ENCODE results near the gene TTC39B. TPM values are rescaled to one million over a fixed set of nuclear protein-coding genes. Genes with fewer than 3 reads are reported as not detected.
"Not testable (repeated sequence)": the region's sequence is repeated elsewhere in the genome, so short reads cannot be mapped to it uniquely, and the experiment has no call there.

TTC39B gene
- total RNA-seq, 2 donors from 2014 or later, result 27.2 to 32.2 TPM

DNA sequence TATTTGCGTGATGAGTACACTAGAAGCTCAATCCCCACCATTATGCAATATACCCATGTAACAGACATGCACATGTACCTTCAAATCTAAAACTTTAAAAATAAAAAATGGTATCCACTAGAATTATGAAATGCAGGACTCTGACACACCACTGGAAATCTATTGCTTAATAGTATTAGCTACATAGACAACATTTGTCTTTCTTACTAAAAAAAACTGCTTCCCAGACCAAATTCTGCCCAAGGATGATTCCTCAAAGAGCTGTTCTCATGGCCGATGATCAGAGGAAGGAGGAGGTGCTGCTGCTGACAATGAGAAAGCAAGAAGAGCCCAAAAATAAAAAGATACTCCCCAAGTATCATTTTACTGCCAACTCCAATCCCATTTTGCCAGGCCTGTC is 67.2 kb downstream of the TTC39B start:
- Histone ChIP-seq H3K4me3 (no peak overlapping the region), H3K27ac (no peak overlapping the region), H3K9me3 (no peaks in the 10 kb centered on the region), H3K36me3 (no peaks in the 10 kb centered on the region), H3K9ac (ENCODE audit: low read depth in 2 of 2, low read length in 2 of 2) (no peak overlapping the region), H3K27me3 (no peaks in the 10 kb centered on the region), H3K4me1 (no peaks in the 10 kb centered on the region)
- no peak for DNase-seq
- intact Hi-C loops (cut with DNase I), result no loop called here
- TF ChIP-seq, protein P1, sequence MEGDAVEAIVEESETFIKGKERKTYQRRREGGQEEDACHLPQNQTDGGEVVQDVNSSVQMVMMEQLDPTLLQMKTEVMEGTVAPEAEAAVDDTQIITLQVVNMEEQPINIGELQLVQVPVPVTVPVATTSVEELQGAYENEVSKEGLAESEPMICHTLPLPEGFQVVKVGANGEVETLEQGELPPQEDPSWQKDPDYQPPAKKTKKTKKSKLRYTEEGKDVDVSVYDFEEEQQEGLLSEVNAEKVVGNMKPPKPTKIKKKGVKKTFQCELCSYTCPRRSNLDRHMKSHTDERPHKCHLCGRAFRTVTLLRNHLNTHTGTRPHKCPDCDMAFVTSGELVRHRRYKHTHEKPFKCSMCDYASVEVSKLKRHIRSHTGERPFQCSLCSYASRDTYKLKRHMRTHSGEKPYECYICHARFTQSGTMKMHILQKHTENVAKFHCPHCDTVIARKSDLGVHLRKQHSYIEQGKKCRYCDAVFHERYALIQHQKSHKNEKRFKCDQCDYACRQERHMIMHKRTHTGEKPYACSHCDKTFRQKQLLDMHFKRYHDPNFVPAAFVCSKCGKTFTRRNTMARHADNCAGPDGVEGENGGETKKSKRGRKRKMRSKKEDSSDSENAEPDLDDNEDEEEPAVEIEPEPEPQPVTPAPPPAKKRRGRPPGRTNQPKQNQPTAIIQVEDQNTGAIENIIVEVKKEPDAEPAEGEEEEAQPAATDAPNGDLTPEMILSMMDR (IDR thresholded peaks at IDR 0.05), result no peak

GRCh38 chr9:15238646-15239045 is 68.4 kb downstream of the TTC39B start:
- H3K27me3 ChIP-seq, result no peaks in the 10 kb centered on the region
- intact Hi-C loops (cut with DNase I), result no loop called here

DNA sequence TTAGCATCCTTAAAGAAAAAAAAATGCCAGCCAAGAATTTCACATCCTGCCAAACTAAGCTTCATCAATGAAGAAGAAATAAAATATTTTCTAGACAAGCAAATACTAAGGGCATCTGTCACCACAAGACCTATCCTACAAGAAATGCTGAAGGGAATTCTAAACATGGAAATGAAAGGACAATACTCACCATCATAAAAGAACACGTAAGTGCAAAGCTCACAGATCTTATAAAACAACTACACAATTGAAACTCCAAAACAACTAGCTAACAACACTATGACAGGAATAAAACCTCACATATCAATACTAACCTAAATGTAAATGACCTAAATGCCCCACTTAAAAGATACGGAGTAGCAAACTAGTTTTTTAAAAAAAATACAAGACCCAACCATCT is 71.4 kb downstream of the TTC39B start:
- Histone ChIP-seq H3K9me3 (no peaks in the 10 kb centered on the region), H3K36me3 (no peaks in the 10 kb centered on the region), H3K4me1 (no peaks in the 10 kb centered on the region), H3K9ac (ENCODE audit: low read depth in 2 of 2, low read length in 2 of 2) (no peak overlapping the region), H3K27me3 (no peaks in the 10 kb centered on the region), H3K27ac (no peak overlapping the region), H3K4me3 (no peak overlapping the region)
- intact Hi-C loops (cut with DNase I), result no loop called here
- TF ChIP-seq, protein P1 (IDR thresholded peaks at IDR 0.05), result no peak
- no peak for DNase-seq

More at GRCh38 chr9:15238646-15239045, 68.4 kb downstream of the TTC39B start:
- Histone ChIP-seq H3K27ac (no peak overlapping the region), H3K36me3 (no peaks in the 10 kb centered on the region), H3K4me3 (no peak overlapping the region), H3K9me3 (no peaks in the 10 kb centered on the region), H3K9ac (ENCODE audit: low read depth in 2 of 2, low read length in 2 of 2) (no peak overlapping the region), H3K4me1 (no peaks in the 10 kb centered on the region)
- no peak for DNase-seq
- TF ChIP-seq, protein P1 (IDR thresholded peaks at IDR 0.05), result no peak

DNA sequence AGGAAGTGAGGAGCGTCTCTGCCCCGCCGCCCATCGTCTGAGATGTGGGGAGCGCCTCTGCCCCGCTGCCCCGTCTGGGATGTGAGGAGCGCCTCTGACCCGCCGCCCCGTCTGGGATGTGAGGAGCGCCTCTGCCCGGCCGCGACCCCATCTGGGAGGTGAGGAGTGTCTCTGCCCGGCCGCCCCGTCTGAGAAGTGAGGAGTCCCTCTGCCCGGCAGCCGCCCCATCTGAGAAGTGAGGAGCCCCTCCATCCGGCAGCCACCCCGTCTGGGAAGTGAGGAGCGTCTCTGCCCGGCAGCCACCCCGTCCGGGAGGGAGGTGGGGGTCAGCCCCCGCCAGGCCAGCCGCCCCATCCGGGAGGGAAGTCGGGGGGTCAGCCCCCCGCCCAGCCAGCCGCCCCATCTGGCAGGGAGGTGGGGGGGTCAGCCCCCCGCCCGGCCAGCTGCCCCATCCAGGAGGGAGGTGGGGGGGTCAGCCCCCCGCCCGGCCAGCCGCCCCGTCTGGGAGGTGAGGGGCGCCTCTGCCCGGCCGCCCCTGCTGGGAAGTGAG is 73.0 kb downstream of the TTC39B start:
- H3K9me3 ChIP-seq; H3K9ac ChIP-seq (ENCODE audit: low read depth in 2 of 2, low read length in 2 of 2); H3K27me3 ChIP-seq; intact Hi-C loops (cut with DNase I); H3K4me3 ChIP-seq; H3K36me3 ChIP-seq; H3K4me1 ChIP-seq; H3K27ac ChIP-seq; DNase-seq: not testable (repeated sequence)

DNA sequence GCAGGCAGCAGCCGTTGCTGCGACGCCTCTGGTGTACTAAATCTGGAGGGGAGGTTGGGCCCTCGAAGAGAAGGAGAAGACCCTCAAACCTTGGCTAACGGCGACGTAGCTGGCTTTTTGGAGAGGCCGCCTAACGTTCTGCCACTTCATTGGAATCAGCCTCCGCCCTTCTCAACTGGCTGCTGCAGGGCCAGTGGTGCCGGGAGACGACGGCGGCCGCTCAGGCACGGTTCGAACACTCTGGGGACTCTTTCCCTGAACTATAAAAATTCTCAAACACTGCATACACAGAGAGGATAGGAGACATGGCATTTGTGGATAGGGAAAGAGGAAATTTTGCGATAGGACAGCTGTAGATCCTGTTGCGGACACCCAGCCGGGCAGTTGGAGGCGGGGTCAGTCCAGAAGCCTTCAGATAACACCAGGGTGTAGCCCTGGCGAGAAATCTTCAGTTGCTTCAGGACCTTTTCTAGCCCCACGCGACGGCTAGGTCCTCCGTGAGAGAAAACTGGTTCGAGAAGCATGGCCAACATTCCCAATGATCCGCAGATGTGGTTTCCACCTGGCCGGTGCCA is 74.2 kb downstream of the TTC39B start:
- intact Hi-C loops (cut with DNase I); H3K9ac ChIP-seq (ENCODE audit: low read depth in 2 of 2, low read length in 2 of 2); H3K9me3 ChIP-seq; H3K27ac ChIP-seq; H3K4me3 ChIP-seq; H3K27me3 ChIP-seq; H3K4me1 ChIP-seq; H3K36me3 ChIP-seq; DNase-seq: not testable (repeated sequence)

DNA sequence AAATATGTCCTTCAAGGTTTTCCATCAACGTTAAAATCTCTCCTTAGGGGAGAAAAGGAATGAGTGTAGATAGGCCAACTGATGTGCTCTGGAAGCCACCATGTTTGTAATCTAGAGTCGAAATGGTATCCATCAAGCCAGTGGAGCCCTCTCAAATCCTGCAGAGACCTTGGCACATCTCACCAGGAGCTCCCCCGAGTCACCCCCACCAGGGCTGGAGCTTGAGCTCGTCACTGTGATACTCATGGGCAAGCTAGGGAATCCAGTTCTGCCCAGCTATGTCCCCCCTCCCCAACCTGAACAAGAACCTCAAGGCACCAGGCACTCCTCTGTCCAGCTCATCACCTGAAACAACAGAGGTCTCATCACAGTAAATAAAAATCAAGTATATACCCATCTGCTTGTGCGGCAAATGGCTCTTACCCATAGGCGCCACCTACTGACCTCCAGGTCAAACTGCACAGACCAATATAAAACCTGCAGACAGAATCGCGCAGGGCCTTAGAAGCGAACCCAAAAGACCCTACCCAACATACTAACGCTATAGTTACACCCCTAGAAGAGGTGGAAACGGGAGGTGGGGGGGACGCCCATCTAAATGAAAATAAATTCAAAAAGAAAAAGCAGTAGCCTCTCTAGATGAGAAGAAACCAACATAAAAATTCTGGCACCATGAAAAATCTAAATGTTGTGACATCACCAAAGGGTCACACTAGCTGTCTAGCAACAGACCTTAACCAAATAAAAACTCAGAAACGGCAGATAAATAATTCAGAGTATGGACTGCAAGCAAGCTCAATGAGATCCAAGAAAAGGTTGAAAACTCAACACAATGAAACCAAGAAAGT is 75.0 kb downstream of the TTC39B start:
- no peaks in the 10 kb centered on the region for H3K27me3 ChIP-seq
- H3K9me3 ChIP-seq, result no peaks in the 10 kb centered on the region
- no peak for DNase-seq
- intact Hi-C loops (cut with DNase I), result no loop called here
- H3K27ac ChIP-seq, result no peak overlapping the region
- H3K4me3 ChIP-seq, result no peak overlapping the region
- TF ChIP-seq, protein P1 (IDR thresholded peaks at IDR 0.05), result no peak
- no peaks in the 10 kb centered on the region for H3K4me1 ChIP-seq
- no peaks in the 10 kb centered on the region for H3K36me3 ChIP-seq
- H3K9ac ChIP-seq (ENCODE audit: low read depth in 2 of 2, low read length in 2 of 2), result no peak overlapping the region
